Fibroblast of skin of right biceps (primary cell): ENCODE data around the gene KIAA2012.

ENCODE experiments used
- DNase-seq: peaks from one replicate; pipeline ENCODE4 v3.0.0-alpha.2; 2013

KIAA2012 gene

DNA sequence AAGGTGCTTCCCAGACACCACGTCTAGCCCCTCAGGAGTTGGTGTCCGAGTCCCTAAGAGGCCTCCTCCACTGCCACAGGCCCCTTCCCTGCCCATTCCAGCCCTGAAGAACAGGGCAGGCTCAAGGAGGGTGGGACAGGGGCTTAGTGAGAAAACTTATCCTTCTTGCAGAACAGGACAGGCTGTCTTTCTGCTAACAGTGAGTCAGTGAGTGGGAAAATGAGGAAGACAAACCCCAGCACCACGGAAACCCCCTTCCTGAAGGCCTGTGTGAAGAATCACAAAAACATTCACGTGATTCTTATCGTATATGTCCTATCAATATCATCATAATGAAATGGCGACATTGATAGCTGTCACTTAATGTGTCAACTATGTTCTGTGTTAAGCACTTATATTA lies 29.6 kb upstream of the KIAA2012 start:
- DNase-seq: no peak

DNA sequence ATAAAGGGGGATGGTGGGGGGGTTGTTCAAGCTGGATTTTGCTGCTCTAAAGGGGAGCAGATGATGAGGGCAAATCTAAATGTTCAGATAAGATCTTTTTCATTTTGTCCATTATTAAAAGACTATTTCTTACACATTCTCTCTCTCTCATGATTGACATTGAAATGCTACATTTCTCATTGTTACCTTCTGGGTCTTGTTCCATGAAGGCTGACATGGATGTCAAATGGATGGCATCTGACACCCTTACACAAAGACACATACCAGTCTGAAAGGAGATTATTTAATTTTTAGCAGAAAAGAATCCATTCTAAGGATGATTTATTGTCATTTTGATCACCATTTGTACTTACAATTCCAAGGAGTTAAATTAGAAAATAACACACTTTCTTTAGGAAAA lies 28.3 kb upstream of the KIAA2012 start:
- DNase-seq: no peak

DNA sequence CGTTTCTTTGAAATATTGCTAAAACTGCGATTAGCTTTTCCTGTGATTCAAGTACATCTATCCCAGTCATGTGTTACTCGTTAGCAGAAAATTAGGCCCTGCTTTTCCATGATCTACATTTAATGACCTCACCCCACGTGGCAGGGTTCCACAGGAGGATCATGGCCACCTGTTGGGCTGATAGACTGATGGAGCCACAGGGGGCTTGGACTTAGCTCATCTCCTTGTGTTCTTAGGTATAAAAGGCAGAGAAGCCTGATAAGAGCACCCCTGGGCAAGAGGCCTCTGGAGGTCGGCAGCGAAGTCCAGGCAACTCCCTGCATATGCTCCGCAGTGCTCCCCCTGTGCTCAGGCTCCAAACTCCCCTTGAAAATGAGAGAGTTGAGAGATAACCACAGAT lies 26.5 kb upstream of the KIAA2012 start:
- peak; percentile 18 for DNase-seq

DNA sequence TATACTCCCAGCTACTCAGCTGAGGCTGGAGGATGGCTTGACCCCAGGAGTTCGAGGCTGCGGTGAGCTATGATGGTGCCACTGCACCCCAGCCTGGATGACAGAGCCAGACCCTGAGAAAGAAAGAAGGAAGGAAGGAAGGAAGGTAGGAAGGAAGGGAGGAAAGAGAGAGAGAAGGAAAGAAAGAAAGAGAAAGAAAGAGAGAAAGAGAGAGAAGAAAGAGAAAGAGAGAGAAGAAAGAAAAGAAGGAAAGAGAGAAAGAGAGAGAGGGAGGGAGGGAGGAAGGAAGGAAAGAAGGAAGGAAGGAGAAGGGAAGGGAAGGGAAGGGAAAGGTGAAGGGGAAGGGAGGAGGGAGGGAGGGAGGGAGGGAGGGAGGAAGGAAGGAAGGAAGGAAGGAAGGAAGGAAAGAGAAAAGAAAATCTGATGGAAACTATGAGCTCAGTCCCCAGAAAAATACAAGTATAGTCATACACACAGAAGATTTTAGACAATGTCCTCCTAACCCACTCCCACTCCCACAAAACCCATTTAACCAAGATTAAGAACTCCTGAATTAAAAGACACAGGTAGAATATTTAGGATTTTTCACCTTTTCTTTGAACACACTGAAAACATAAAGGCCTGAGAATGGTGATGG lies 23.8 kb upstream of the KIAA2012 start:
- DNase-seq: no peak

DNA sequence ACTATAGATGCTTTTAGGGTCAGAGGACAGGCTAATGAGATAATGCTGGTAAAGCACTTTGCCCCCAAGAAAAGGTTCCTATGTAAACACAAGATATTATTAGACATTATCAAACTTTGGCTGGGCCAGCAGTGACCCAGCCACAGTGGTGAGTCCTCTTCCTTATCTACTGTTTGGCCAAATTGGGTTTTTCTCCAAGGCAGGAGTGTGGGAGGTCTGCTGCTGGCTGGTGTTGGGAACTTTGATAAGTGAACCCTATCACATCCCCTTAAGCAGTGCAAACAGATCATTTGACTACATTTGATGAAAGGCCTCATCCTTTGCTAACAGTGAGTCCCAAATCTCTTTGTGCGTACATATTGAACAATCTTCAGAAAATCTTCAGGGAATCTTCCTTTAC lies 23.2 kb upstream of the KIAA2012 start:
- no peak for DNase-seq

- DNase-seq: no peak
Observed at GRCh38 chr2:202050652-202051051, 22.4 kb upstream of the KIAA2012 start.

DNA sequence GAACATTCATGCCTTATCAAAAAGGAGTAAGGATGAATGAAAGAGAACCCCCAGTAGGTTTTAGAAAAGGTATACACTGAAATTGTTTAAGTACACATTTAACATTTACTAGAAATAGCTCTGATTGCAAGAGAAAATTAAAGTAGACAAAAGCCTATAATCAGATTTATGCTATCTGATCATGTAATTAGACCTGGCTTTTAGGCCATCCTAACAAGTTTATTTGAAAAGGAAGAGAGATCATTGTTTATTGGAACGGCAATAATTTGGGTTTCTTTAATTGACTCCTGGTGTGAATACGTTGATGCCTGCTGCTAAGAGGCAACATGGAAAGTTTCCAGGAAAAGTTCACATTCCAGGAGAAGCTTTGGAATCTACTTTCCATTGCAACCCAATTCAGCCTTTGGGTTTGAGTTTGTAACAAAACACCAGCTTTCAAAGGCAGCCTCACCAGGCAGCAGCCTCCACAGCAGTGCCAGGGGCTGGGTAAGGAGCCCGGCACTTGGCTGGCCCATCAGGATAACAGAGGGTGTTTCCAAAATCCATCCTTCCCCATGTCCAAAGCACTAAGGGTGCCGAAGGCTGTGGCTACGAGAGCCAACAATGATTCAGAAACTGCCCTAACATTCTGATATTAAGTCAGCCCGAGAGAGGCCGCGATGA lies 21.4 kb upstream of the KIAA2012 start:
- DNase-seq: peak; percentile 74

- no peak for DNase-seq
Observed at GRCh38 chr2:202052235-202052634, 20.8 kb upstream of the KIAA2012 start.

GRCh38 chr2:202054679-202055078 lies 18.4 kb upstream of the KIAA2012 start:
- no peak for DNase-seq

DNA sequence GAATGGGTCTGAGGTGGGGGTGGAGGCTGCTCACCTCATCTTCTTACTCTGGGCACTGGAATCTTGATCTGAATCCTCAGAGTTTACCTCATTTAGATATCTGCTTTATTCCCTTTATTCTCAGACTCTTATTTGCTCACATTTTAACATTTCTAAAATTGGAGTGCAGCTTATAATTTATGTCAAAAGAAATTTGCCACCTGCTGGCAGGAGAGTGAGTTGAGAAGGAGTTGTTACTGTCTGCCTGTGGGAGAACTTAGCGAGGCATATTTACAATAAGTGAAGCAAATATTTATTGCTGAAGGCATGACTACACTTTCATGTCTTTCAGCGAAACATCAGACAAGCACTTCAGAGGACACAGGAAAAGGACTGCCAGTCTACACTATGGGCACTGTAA lies 16.4 kb upstream of the KIAA2012 start:
- no peak for DNase-seq

GRCh38 chr2:202060218-202060617 lies 12.8 kb upstream of the KIAA2012 start:
- no peak for DNase-seq

- DNase-seq: no peak
Observed at GRCh38 chr2:202061695-202062094, 11.4 kb upstream of the KIAA2012 start.

DNA sequence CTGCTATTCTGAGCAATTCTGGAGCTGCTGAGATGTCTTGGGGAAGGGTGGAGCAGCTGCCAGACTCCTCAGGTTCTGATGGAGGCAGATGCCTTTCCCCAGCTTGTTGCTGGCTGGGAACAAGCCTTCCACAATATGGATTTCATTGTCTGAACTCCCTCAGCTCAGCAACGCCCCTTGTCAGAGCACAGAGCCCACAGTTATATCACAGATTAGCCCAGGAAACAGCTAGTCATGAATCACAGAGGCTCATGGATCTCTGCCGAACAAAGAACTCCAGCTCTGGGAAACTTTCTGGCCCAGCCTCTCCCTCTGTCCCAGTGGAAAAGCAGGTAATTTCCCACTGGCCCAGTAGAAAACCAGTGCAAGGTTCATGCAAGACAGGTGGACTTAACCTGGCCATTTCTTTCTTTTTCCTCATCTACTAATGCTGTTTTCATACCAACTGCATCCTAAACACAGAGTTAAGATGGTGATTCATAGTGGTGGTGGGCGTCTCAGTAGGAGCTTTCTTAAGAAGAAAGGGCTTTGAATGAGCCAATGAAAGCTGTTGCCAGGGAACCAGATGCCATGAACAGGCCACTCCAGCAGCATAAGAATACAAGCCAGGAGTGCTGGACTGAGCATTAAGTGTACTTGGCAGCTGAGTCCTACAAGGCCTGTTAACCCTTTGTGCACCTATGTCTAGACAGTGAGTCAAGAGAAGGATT lies 8.7 kb upstream of the KIAA2012 start:
- DNase-seq: peak; percentile 89

DNA sequence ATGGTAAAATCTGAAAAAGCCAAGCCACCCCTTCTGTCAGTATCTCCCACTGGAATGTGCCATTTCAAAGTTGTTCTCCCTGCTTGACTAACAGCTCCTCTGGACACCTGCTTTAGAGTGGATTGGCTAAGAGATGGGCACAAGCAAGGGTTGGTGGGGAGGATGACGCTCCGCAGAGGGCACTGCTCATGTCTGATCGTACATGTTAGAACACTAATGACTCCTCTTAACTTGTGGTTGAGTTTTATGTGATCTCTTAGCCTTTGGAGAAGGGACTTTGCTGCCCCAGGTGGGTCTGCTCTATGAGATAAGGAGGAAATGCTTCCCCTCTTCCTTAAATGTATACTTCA lies 8.2 kb upstream of the KIAA2012 start:
- no peak for DNase-seq

DNA sequence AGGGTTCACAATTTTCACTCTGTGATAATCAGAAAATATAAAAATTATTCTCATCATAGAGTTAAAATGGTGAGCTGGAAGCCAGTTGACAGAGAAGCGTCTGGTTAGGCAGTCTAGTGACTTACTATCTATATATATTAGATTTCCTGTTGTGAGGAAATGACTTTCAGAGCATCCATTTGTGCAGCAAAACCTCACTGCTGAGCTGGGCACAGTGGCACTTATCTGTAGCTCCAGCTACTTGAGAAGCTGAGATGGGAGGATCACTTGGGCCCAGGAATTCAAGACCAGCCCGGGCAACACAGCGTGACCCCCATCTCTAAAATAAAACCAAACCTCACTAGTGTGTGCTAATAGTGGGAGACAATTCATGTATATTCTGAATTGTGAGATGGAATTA lies 7.2 kb upstream of the KIAA2012 start:
- no peak for DNase-seq

- DNase-seq: no peak
Observed at GRCh38 chr2:202066875-202067274, 6.2 kb upstream of the KIAA2012 start.

- no peak for DNase-seq
Observed at GRCh38 chr2:202067589-202067988, 5.5 kb upstream of the KIAA2012 start.

DNA sequence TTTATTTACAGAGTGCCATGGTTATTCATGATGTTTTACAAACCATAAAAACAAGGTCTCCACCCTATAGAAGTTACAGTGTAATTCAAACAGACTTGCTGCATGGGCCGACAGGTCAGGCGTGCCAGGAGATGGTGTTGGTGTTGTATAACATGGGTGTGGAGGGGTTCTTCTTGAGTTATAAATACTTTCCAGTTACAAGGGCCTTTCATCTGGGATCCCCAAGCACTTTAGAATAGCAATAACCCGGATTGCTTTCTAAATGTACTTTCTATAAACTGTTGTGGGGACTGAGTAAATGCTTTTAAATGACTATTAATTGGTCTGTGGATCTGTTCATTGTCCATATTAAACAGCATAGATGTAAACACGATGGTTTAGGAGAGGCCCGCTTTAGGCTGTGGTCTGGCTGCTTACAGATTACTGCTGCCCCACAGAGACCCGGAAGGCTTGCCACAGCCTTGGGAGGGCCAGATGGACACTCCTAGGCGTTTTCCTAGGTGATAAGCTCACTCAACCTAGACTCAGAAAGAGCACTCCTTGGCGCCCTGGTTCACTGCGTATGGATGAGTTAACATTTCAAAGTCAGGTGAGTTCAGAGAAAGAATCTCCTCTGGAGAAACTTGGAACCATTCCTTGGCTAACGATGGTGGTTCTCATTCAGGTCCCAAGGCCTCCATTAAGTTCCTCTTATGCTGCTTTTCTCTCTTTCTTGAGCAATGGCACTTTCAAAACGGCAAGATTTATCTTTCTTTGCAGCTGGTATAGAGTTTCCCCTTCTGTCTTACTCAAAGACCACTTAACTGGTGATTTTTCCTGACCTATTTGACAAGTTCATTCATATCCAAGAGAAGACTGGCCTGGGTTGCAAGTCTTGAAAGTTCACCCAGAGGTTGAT lies 3.6 kb upstream of the KIAA2012 start:
- no peak for DNase-seq

DNA sequence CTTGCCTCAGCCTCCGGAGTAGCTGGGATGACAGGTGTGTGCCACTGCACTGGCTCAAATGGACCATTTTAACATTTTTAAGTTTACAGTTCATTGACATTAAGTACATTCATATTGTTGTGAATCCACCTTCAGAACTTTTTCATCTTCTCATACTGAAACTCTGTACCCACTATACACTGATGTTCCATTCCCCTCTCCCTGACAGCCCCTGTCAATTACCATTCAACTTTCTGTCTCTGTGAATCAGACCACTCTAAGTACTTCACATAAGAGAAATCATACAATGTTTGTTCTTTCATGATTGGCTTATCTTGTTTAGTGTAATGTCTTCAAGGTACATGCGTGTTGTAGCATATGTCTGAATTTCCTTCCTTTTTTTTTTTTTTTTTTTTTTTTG lies 1.9 kb upstream of the KIAA2012 start:
- no peak for DNase-seq

GRCh38 chr2:202072226-202072625 lies 829 bp upstream of the KIAA2012 start:
- DNase-seq: no peak

DNA sequence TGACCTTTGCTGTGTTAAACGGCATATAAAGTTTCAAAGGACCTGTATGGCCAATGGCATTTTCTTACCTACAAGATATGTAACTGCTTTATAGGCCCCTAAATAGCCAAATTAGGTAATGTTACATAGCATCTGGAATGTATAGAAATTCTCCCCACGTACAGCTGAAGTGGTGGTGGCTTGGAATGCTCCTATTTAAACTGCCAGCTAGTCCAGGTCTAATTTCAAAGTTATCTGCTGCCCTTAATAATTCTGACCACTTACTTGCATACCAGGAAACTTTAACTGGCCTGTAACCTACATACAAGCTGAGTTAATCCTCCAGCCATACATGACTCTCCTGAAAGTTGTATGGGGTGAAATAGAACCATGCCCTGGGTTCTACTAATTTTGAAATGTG lies 1.3 kb downstream of the KIAA2012 start:
- peak; percentile 39 for DNase-seq

DNA sequence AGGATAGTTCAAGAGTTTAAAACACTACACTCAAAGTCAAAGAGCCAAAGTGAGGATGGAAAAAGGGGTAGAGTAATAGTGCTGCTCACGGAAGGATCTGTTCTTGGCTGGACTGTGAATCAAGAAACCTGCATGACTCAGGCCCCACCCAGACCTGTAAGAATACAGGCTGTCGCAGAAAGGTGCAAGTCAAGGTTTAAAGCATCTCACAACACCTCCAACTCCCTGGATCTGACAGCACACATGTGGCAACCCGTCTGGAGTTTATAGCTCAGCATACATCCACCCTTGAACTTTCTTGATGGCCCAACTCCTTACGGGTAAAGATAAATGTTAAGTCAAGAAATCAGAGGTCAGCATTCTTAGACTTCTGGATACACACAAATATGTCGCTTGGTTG lies 6.3 kb downstream of the KIAA2012 start:
- DNase-seq: no peak

DNA sequence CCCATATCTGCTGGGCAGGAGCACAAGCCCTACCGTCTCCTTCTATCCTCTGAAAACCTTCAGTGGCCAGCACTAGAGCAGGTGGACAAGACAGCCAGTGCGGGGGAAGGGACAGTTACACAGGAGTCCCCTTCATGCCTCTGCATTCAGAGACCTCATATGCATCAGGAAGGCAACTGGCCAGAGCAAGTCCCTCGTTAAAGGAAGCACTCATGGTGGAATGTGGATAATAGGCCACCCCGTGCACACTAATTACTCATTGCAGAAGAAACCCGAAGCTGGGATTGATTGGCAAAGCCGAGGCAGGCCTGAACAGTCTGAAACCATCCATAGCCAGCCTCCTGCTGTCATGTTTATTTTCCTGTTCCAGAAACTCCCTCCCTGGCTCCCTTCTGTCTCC lies 11.2 kb downstream of the KIAA2012 start:
- peak; percentile 56 for DNase-seq
